Measurements from ENCODE around the gene UBE2S.
"Not testable (repeated sequence)": the region's sequence is repeated elsewhere in the genome, so short reads cannot be mapped to it uniquely, and the experiment has no call there.

The UBE2S gene

GRCh38 chr19:55406826-55407549 lies 600 bp downstream of the UBE2S start:
- DNase-seq (ENCODE audit: insufficient read length, low spot score): no peak

GRCh38 chr19:55406091-55406825 lies 1.3 kb downstream of the UBE2S start:
- no peak for FAIRE-seq
- DNase-seq (ENCODE audit: insufficient read length, low spot score): no peak

More at GRCh38 chr19:55406826-55407549, 600 bp downstream of the UBE2S start:
- FAIRE-seq: peak; percentile 38

- FAIRE-seq (no peak), DNase-seq (ENCODE audit: insufficient read length, low spot score) (no peak)
These were observed 1.9 kb downstream of the UBE2S start for GRCh38 chr19:55405638-55406037.

- DNase-seq (ENCODE audit: insufficient read length, low spot score) (no peak), FAIRE-seq (no peak)
These were observed 5.1 kb downstream of the UBE2S start for GRCh38 chr19:55402509-55402908.

- DNase-seq (ENCODE audit: insufficient read length, low spot score); FAIRE-seq: not testable (repeated sequence)
These were observed 6.2 kb downstream of the UBE2S start for GRCh38 chr19:55401390-55401789.

- DNase-seq (ENCODE audit: insufficient read length, low spot score): no peak
- FAIRE-seq: no peak
These were observed 7.1 kb downstream of the UBE2S start for GRCh38 chr19:55400281-55401087.

GRCh38 chr19:55398200-55398925 lies 9.2 kb downstream of the UBE2S start:
- FAIRE-seq: no peak
- DNase-seq (ENCODE audit: insufficient read length, low spot score): no peak

GRCh38 chr19:55392820-55393761 lies 14.5 kb downstream of the UBE2S start:
- no peak for DNase-seq (ENCODE audit: insufficient read length, low spot score)
- no peak for FAIRE-seq

GRCh38 chr19:55391702-55392615 lies 15.6 kb downstream of the UBE2S start:
- FAIRE-seq: no peak
- DNase-seq (ENCODE audit: insufficient read length, low spot score): no peak

- no peak for FAIRE-seq
These were observed 16.4 kb downstream of the UBE2S start for GRCh38 chr19:55391191-55391670.

GRCh38 chr19:55390461-55390880 lies 17.1 kb downstream of the UBE2S start:
- DNase-seq (ENCODE audit: insufficient read length, low spot score): no peak
- FAIRE-seq: no peak

More at GRCh38 chr19:55391191-55391670, 16.4 kb downstream of the UBE2S start:
- DNase-seq (ENCODE audit: insufficient read length, low spot score): no peak

GRCh38 chr19:55389386-55390317 lies 17.9 kb downstream of the UBE2S start:
- no peak for FAIRE-seq
- DNase-seq (ENCODE audit: insufficient read length, low spot score): no peak

- FAIRE-seq: no peak
- DNase-seq (ENCODE audit: insufficient read length, low spot score): no peak
These were observed 19.7 kb downstream of the UBE2S start for GRCh38 chr19:55387736-55388497.

GRCh38 chr19:55386493-55386971 lies 21.1 kb downstream of the UBE2S start:
- DNase-seq (ENCODE audit: insufficient read length, low spot score): no peak
- FAIRE-seq: no peak

- peak; percentile 75 for FAIRE-seq
- DNase-seq (ENCODE audit: insufficient read length, low spot score): peak; percentile 92
These were observed 21.7 kb downstream of the UBE2S start, which contains the start of gene RPL28 for GRCh38 chr19:55385724-55386492. TSS of gene RPL28 (plus strand) at chr19:55385932. CDS start at chr19:55386358, 426 bp downstream.
